Activated CD8-positive, alpha-beta memory T cell treated with anti-CD3 and anti-CD28 coated beads for 36 hours (primary cell): ENCODE data around the gene COMT. TPM values are rescaled to one million over a fixed set of nuclear protein-coding genes. Genes with fewer than 3 reads are reported as not detected.

ENCODE experiments used
- CTCF ChIA-PET: fragments of 350-600 bp; sonication (Branson Sonifier 250); formaldehyde crosslinking; loops from one replicate; lab custom pipeline; 2021; ENCODE audit warnings: antibody characterized with exemption; lab: Charles Lee
- POLR2A ChIA-PET: fragments of 350-600 bp; sonication (Branson Sonifier 250); formaldehyde crosslinking; loops from one replicate; lab custom pipeline; 2021; ENCODE audit warnings: antibody characterized with exemption; lab: Charles Lee
- total RNA-seq, 2 experiments: library from RNA; stranded (reverse); gene quantifications; one replicate each; pipeline ENCODE4 v1.2.3, GENCODE V29; 2021

COMT gene
- total RNA-seq, 2 experiments from 2014 or later: 92.1 to 96.2 TPM

- POLR2A ChIA-PET: no interaction called here
- CTCF ChIA-PET: interaction anchor here (4.5 kb wide), 1 partner anchor 41 kb away, joined by 37 read pairs; no protein-coding TSS in a partner anchor
Observed at GRCh38 chr22:20011123-20011992, 69.8 kb downstream of the COMT start.

- POLR2A ChIA-PET: no interaction called here
- CTCF ChIA-PET: interaction anchor here (1.1 to 4.5 kb wide), 4 partner anchors 37 to 70 kb away, joined by 3 to 37 read pairs (median 6); no protein-coding TSS in a partner anchor
Observed at GRCh38 chr22:20011993-20012740, 70.6 kb downstream of the COMT start.

DNA sequence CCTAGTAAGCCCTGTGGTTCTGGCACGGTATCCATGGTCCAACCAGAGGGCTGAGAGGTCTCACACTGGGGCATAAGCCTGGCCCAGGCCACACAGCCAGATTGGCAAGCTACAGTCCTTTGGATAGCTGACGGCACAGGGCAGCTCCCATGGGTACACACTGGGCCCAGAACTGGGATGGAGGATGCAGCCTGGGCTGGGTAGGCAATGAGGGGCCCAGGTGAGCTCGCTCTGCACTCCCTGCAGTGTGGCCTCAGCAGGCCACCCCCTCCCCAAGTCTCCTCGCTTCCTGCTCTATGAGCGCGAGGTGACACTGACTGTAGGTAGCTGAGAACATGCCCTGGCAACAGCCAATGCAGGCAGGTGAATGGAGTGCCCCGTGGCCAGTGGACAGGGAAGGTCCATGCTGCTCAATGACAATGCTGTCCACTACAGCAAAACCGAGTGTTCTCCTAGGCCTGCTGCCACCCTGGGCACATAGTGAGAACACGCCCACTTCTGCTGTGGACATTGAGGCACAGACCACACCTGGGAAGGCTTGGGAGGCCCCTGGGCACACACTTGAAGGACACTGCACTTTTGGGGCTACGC, 71.3 kb downstream of the COMT start:
- CTCF ChIA-PET: interaction anchor here (0.9 to 4.5 kb wide), 6 partner anchors 9 to 282 kb away, joined by 3 to 37 read pairs (median 5); no protein-coding TSS in a partner anchor
- POLR2A ChIA-PET: no interaction called here

DNA sequence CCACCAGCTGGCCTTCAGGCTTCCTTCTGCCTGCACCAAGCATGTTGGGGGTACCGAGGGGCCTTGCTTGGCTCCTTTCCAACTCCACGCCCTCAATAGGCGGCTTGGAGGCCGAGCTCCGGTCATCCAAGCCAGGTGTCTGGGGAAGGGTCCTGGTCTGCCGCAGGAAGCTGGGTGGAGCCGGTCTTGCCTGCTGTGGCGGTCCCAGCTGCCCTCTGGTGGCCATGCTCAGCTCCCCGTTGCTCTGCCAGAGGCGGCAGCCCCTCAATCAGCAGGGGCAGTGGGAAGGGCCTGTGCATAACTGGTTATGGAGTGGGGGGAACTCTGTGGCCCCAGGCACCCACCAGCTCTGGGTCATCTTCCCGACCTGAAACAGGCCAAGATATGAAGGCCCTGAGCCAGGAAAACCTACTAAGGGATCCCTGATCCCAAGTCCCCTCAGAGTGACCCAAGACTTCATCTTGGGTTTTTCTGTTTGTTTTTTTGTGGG, 71.9 kb downstream of the COMT start:
- CTCF ChIA-PET: interaction anchor here (0.6 to 4.5 kb wide), 6 partner anchors 9 to 405 kb away, joined by 3 to 37 read pairs (median 5); no protein-coding TSS in a partner anchor
- POLR2A ChIA-PET: no interaction called here

GRCh38 chr22:20014526-20015186, 73.1 kb downstream of the COMT start:
- POLR2A ChIA-PET: interaction anchor here (0.5 kb wide), 1 partner anchor 314 kb away, joined by 3 read pairs; no protein-coding TSS in a partner anchor
- CTCF ChIA-PET: interaction anchor here (0.5 to 4.5 kb wide), 4 partner anchors 31 to 104 kb away, joined by 3 to 37 read pairs (median 4); no protein-coding TSS in a partner anchor

- POLR2A ChIA-PET: interaction anchor here (0.5 kb wide), 1 partner anchor 313 kb away, joined by 3 read pairs; no protein-coding TSS in a partner anchor
Observed at GRCh38 chr22:20015187-20015625, 73.6 kb downstream of the COMT start.

GRCh38 chr22:20015971-20016733, 74.6 kb downstream of the COMT start:
- ChIA-PET CTCF (interaction anchor here (0.9 to 4.5 kb wide), 5 partner anchors 18 to 102 kb away, joined by 3 to 37 read pairs (median 3); no protein-coding TSS in a partner anchor), POLR2A (no interaction called here)

More at GRCh38 chr22:20015187-20015625, 73.6 kb downstream of the COMT start:
- CTCF ChIA-PET: interaction anchor here (0.9 to 4.5 kb wide), 4 partner anchors 17 to 103 kb away, joined by 3 to 37 read pairs (median 4); no protein-coding TSS in a partner anchor

- CTCF ChIA-PET: no interaction called here
Observed at GRCh38 chr22:20016734-20017621, 75.4 kb downstream of the COMT start, which contains the start of gene ARVCF. TSS of gene ARVCF (minus strand) at chr22:20016823. CDS start at chr22:19990794, 26,029 bp downstream.

GRCh38 chr22:20017622-20017958, 76.0 kb downstream of the COMT start:
- CTCF ChIA-PET: no interaction called here
- POLR2A ChIA-PET: no interaction called here

More at GRCh38 chr22:20016734-20017621, 75.4 kb downstream of the COMT start, which contains the start of gene ARVCF:
- POLR2A ChIA-PET: no interaction called here

GRCh38 chr22:20018001-20018400, 76.4 kb downstream of the COMT start:
- CTCF ChIA-PET: interaction anchor here (1.2 kb wide), 1 partner anchor 14 kb away, joined by 3 read pairs; no protein-coding TSS in a partner anchor
- POLR2A ChIA-PET: no interaction called here

Other genes starting within 250 kb of the COMT start
- gene SEPTIN5, start 227.3 kb upstream of the COMT start, total RNA-seq: under 1 TPM; 0.38 to 0.86 TPM
- gene GP1BB, start 218.2 kb upstream of the COMT start, total RNA-seq: under 1 TPM in 1 of 2 experiments, not detected in 1; 0.15 TPM
- gene TBX1, start 181.0 kb upstream of the COMT start, total RNA-seq: not detected
- 10 to 100 TPM; 17.1 to 17.3 TPM for gene GNB1L, start 86.9 kb upstream of the COMT start, total RNA-seq
- 10 to 100 TPM; 17.9 to 20.6 TPM for gene RTL10, start 86.9 kb upstream of the COMT start, total RNA-seq
- gene TXNRD2, start within 50 bp of the COMT start, total RNA-seq: 10 to 100 TPM; 24.9 to 29.2 TPM
- 1 to 10 TPM in 1 of 2 experiments, under 1 TPM in 1; 0.70 to 1.8 TPM for gene ARVCF, start 75.1 kb downstream of the COMT start, total RNA-seq
- 10 to 100 TPM; 21.3 to 23.0 TPM for gene TANGO2, start 79.3 kb downstream of the COMT start, total RNA-seq
- gene DGCR8, start 138.5 kb downstream of the COMT start, total RNA-seq: 10 to 100 TPM; 64.9 to 67.9 TPM
- 100 to 1,000 TPM; 446 to 470 TPM for gene RANBP1, start 174.3 kb downstream of the COMT start, total RNA-seq
- 100 to 1,000 TPM; 122 to 125 TPM for gene TRMT2A, start 175.5 kb downstream of the COMT start, total RNA-seq
- gene ZDHHC8, start 190.0 kb downstream of the COMT start, total RNA-seq: 10 to 100 TPM; 86.6 to 87.0 TPM
- gene CCDC188, start 209.3 kb downstream of the COMT start, total RNA-seq: not detected